GM12878 (cell line): ENCODE data around the gene TTC29. TPM values are rescaled to one million over a fixed set of nuclear protein-coding genes. Genes with fewer than 3 reads are reported as not detected.

ENCODE experiments used
- ATAC-seq: fragments of 200-7000 bp; cut with Tn5 transposase; 3 replicates; pipeline ENCODE4 v1.9.1; 2020; ENCODE audit warnings: mild to moderate bottlenecking, moderate library complexity
- BruUV-seq: library from RNA; stranded (reverse); fragments of 400-500 nt; replicated peaks from 2 replicates; lab custom pipeline; 2021; lab: Mats Ljungman, UMichigan
- CTCF ChIA-PET: fragments of 300-600 bp; sonication (Branson Sonifier 250); formaldehyde crosslinking; extraction: SDS; loops from one replicate; lab custom pipeline; 2021; ENCODE audit warnings: inconsistent platforms; lab: Yijun Ruan, JAX
- POLR2A ChIA-PET: fragments of 350-600 bp; formaldehyde crosslinking; extraction: SDS; loops from one replicate; lab custom pipeline; 2021; ENCODE audit warnings: inconsistent platforms; lab: Charles Lee
- RAD21 ChIA-PET: fragments of 300-600 bp; sonication (Branson Sonifier 250); formaldehyde crosslinking; loops from one replicate; lab custom pipeline; 2023; ENCODE audit warnings: antibody characterized with exemption; ENCODE audit not compliant: unreplicated experiment; lab: Charles Lee
- SMC1A ChIA-PET: fragments of 300-600 bp; sonication (Branson Sonifier 250); formaldehyde crosslinking; loops from one replicate; lab custom pipeline; 2023; ENCODE audit not compliant: unreplicated experiment, uncharacterized antibody; lab: Charles Lee
- DNase-seq: peaks from one replicate; pipeline ENCODE4 v3.0.0-alpha.2; 2011; ENCODE audit warnings: low read depth, low spot score
- FAIRE-seq: peaks from 3 replicates; lab custom pipeline; 2011; peaks lifted over from hg19 to GRCh38; lab: Jason Lieb, UNC
- H2AFZ ChIP-seq: 2 replicates; pipeline ENCODE4 v1.6.0; 2011; ENCODE audit warnings: low read depth, low read length, control low read depth; ENCODE audit not compliant: control insufficient read depth
- H3K27ac ChIP-seq: 2 replicates; pipeline ENCODE4 v1.5.1; 2011; ENCODE audit warnings: control low read depth; ENCODE audit not compliant: control insufficient read depth, insufficient read depth
- H3K27me3 ChIP-seq, 2 experiments: replicated peaks in 1 of 2; 2 replicates each; pipeline versions ENCODE4 v1.6.0 to v1.6.1; 2011; ENCODE audit warnings: low read length in 1 of 2; ENCODE audit not compliant: control insufficient read depth in 2 of 2, insufficient read depth in 2 of 2
- H3K36me3 ChIP-seq, 2 experiments: 2 replicates each; pipeline ENCODE4 v1.5.1; 2011; ENCODE audit warnings: low read length in 1 of 2; ENCODE audit not compliant: control insufficient read depth in 2 of 2, insufficient read depth in 2 of 2
- H3K4me1 ChIP-seq: 2 replicates; pipeline ENCODE4 v1.6.1; 2011; ENCODE audit warnings: mild to moderate bottlenecking, low read length, moderate library complexity, mixed read lengths; ENCODE audit not compliant: control insufficient read depth, insufficient read depth
- H3K4me2 ChIP-seq: 2 replicates; pipeline ENCODE4 v1.6.0; 2011; ENCODE audit warnings: control low read depth; ENCODE audit not compliant: control insufficient read depth, insufficient read depth
- H3K4me3 ChIP-seq: fragments of 200-600 bp; sonication (generic); 2 replicates; pipeline ENCODE4 v1.5.1; 2016
- H3K79me2 ChIP-seq: 2 replicates; pipeline ENCODE4 v1.6.0; 2011; ENCODE audit warnings: low read length; ENCODE audit not compliant: control insufficient read depth, insufficient read depth
- H3K9ac ChIP-seq: 2 replicates; pipeline ENCODE4 v1.8.0; 2011; ENCODE audit warnings: low read length, control low read depth, mixed read lengths; ENCODE audit not compliant: control insufficient read depth, insufficient read depth
- H3K9me3 ChIP-seq: replicated peaks from 3 replicates; pipeline ENCODE4 v1.5.1; 2011; ENCODE audit warnings: mild to moderate bottlenecking, low read length; ENCODE audit not compliant: control insufficient read depth, insufficient read depth
- H4K20me1 ChIP-seq: 2 replicates; pipeline ENCODE4 v1.6.0; 2011; ENCODE audit not compliant: control insufficient read depth, insufficient read depth
- CBFB ChIP-seq: IDR thresholded peaks from 2 replicates; pipeline ENCODE4 v1.6.1; 2016; ENCODE audit warnings: antibody characterized with exemption, low read depth
- CHD1 ChIP-seq: IDR thresholded peaks from 2 replicates; pipeline ENCODE4 v1.6.1; 2012; ENCODE audit warnings: low read depth, low read length, improper control_type of control experiment
- ETV6 ChIP-seq, 2 experiments: fragments of 450-650 bp in 1 of 2; IDR thresholded peaks in 1 of 2; conservative IDR thresholded peaks in 1 of 2; 2 replicates each; pipeline ENCODE4 v1.6.1; 2014; ENCODE audit warnings: antibody characterized with exemption in 1 of 2, borderline replicate concordance in 1 of 2, low read depth in 1 of 2, mild to moderate bottlenecking in 1 of 2, moderate library complexity in 1 of 2
- JUNB ChIP-seq: IDR thresholded peaks from 2 replicates; pipeline ENCODE4 v1.6.1; 2016; ENCODE audit warnings: antibody characterized with exemption, mild to moderate bottlenecking
- MXI1 ChIP-seq: fragments of 150-350 bp; IDR thresholded peaks from 2 replicates; pipeline ENCODE4 v1.6.1; 2011; ENCODE audit warnings: low read depth, mild to moderate bottlenecking, inconsistent platforms, low read length, improper control_type of control experiment
- ZNF207 ChIP-seq: fragments of 450-650 bp; IDR thresholded peaks from 2 replicates; pipeline ENCODE4 v1.6.1; 2014; ENCODE audit warnings: antibody characterized with exemption, mild to moderate bottlenecking, borderline replicate concordance
- WGBS: methylation state at CpG from one replicate; pipeline ENCODE4 v1.1.6; 2016; ENCODE audit warnings: low lambda C conversion rate; ENCODE audit not compliant: insufficient replicate concordance, insufficient coverage; ENCODE audit errors: missing lambda C conversion rate; 5-methylcytosine and 5-hydroxymethylcytosine counted together
- in situ Hi-C: fragments of 300-500 bp; cut with MboI; formaldehyde crosslinking; loops from 9 replicates; pipeline ENCODE4 v1.14.3; 2018; ENCODE audit warnings: mixed read lengths
- intact Hi-C: fragments of 100-400 bp; cut with micrococcal nuclease; formaldehyde crosslinking; loops from one replicate; pipeline ENCODE4 v1.14.2; 2022; ENCODE audit not compliant: unreplicated experiment
- polyA plus RNA-seq, 11 experiments: library from polyadenylated mRNA; depleted of rRNA in 4 of 11; unstranded in 6 of 11; stranded (reverse) in 5 of 11; fragments of >200 nt; fragmentation: Nextera tagmentation in 4 of 11; fragmentation: Illumina TruSeq in 1 of 11; extraction: Ambion mirVana in 4 of 11; extraction: Trizol in 1 of 11; gene quantifications; 1 replicate in 1 of 11; 2 replicates in 10 of 11; pipeline versions ENCODE4 v1.2.1 to v1.2.3, GENCODE V29; 2011 to 2016; ENCODE audit warnings: inconsistent platforms in 2 of 11, missing spikeins in 2 of 11, low read depth in 1 of 11
- total RNA-seq, 4 experiments: library from RNA; depleted of rRNA in 3 of 4; stranded (reverse); fragments of >200 nt in 3 of 4; fragmentation: Illumina TruSeq in 1 of 4; extraction: Trizol in 1 of 4; gene quantifications; 2 replicates each; pipeline versions ENCODE4 v1.2.1 to v1.2.3, GENCODE V29; 2013 to 2021
- TF ChIP-seq, protein P1 (sequence below): fragments of 450-650 bp; formaldehyde crosslinking; IDR thresholded peaks from 2 replicates; pipeline ENCODE4 v1.4.0; 2022; ENCODE audit warnings: mild to moderate bottlenecking, moderate library complexity
- TF ChIP-seq, protein P2 (sequence below): fragments of 450-650 bp; formaldehyde crosslinking; IDR thresholded peaks from 2 replicates; pipeline ENCODE4 v1.4.0; 2020; ENCODE audit warnings: mild to moderate bottlenecking, moderate library complexity

TTC29 gene
- total and polyA plus RNA-seq, 10 of the 15 experiments (the other 5 are each of a cell fraction or from before 2014, with no cell fraction given): not detected

DNA sequence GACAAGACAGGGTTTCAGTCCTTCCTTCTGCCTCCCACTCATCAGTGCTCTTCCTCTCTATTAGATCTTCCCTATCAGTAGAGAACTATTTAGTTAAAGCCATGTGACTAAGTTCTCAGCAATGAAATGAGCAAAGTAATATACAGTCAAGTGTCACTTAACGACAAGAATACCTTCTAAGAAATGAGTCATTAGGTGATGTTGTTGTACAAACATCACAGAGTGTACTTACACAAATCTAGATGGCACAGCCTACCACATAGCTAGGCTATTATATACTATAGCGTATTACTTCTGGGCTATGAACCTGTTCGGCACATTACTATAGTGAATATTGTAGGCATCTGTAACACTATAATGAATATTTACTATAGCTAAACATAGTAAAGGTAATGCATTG lies 235.7 kb downstream of the TTC29 start:
- Histone ChIP-seq H3K27ac (no peak overlapping the region), H2AFZ (no peak overlapping the region), H3K79me2 (no peaks in the 10 kb centered on the region), H3K9me3 (no peaks in the 10 kb centered on the region), H3K4me2 (no peak overlapping the region), H3K36me3 (no peaks in the 10 kb centered on the region), H3K4me3 (no peak overlapping the region), H4K20me1 (no peaks in the 10 kb centered on the region), H3K27me3 (peaks cover 0 to 2% of the 10 kb centered on the region in 2 experiments; a peak in 1 of 4 replicates), H3K4me1 (no peaks in the 10 kb centered on the region), H3K9ac (no peak overlapping the region)
- intact Hi-C loops: loop anchor here (10.0 kb wide), 1 partner anchor 365 kb away; no protein-coding TSS in a partner anchor
- no peak for FAIRE-seq
- DNase-seq: no peak
- ChIA-PET SMC1A (no interaction called here), RAD21 (no interaction called here), CTCF (no interaction called here), POLR2A (no interaction called here)
- BruUV-seq: no TSS peak
- no peak for TF ChIP-seq ETV6 (conservative IDR thresholded peaks at IDR 0.05 in 1 of 2, IDR thresholded peaks at IDR 0.05 in 1 of 2; ENCODE audit: borderline replicate concordance in 1 of 2, low read depth in 1 of 2)
- no peak for TF ChIP-seq MXI1
- TF ChIP-seq, protein P1, sequence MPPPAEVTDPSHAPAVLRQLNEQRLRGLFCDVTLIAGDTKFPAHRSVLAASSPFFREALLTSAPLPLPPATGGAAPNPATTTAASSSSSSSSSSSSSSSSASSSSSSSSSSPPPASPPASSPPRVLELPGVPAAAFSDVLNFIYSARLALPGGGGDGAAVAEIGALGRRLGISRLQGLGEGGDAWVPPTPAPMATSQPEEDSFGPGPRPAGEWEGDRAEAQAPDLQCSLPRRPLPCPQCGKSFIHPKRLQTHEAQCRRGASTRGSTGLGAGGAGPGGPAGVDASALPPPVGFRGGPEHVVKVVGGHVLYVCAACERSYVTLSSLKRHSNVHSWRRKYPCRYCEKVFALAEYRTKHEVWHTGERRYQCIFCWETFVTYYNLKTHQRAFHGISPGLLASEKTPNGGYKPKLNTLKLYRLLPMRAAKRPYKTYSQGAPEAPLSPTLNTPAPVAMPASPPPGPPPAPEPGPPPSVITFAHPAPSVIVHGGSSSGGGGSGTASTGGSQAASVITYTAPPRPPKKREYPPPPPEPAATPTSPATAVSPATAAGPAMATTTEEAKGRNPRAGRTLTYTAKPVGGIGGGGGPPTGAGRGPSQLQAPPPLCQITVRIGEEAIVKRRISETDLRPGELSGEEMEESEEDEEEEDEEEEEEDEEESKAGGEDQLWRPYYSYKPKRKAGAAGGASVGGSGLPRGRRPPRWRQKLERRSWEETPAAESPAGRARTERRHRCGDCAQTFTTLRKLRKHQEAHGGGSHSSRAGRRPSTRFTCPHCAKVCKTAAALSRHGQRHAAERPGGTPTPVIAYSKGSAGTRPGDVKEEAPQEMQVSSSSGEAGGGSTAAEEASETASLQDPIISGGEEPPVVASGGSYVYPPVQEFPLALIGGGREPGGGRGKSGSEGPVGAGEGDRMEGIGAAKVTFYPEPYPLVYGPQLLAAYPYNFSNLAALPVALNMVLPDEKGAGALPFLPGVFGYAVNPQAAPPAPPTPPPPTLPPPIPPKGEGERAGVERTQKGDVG (CRISPR knock-in tag): no peak
- TF ChIP-seq, protein P2, sequence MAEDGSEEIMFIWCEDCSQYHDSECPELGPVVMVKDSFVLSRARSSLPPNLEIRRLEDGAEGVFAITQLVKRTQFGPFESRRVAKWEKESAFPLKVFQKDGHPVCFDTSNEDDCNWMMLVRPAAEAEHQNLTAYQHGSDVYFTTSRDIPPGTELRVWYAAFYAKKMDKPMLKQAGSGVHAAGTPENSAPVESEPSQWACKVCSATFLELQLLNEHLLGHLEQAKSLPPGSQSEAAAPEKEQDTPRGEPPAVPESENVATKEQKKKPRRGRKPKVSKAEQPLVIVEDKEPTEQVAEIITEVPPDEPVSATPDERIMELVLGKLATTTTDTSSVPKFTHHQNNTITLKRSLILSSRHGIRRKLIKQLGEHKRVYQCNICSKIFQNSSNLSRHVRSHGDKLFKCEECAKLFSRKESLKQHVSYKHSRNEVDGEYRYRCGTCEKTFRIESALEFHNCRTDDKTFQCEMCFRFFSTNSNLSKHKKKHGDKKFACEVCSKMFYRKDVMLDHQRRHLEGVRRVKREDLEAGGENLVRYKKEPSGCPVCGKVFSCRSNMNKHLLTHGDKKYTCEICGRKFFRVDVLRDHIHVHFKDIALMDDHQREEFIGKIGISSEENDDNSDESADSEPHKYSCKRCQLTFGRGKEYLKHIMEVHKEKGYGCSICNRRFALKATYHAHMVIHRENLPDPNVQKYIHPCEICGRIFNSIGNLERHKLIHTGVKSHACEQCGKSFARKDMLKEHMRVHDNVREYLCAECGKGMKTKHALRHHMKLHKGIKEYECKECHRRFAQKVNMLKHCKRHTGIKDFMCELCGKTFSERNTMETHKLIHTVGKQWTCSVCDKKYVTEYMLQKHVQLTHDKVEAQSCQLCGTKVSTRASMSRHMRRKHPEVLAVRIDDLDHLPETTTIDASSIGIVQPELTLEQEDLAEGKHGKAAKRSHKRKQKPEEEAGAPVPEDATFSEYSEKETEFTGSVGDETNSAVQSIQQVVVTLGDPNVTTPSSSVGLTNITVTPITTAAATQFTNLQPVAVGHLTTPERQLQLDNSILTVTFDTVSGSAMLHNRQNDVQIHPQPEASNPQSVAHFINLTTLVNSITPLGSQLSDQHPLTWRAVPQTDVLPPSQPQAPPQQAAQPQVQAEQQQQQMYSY (CRISPR knock-in tag): no peak
- no peak for TF ChIP-seq CBFB
- no peak for TF ChIP-seq ZNF207
- TF ChIP-seq CHD1: no peak
- no peak for TF ChIP-seq JUNB
- in situ Hi-C loops: no loop called here
- 61% methylated on average over 3 of the region's 3 CpGs for WGBS
- ATAC-seq: no peak
